SKM-1 (cell line): Measurements from ENCODE around the gene RIMBP2.

Experiments used
- DNase-seq: peaks from one replicate; lab custom pipeline; 2025; ENCODE audit not compliant: unreplicated experiment; lab: John Stamatoyannopoulos, UW

Gene RIMBP2

GRCh38 chr12:130552483-130552996 is 163.6 kb downstream of the RIMBP2 start:
- no peak for DNase-seq

GRCh38 chr12:130549361-130549760 is 166.7 kb downstream of the RIMBP2 start:
- no peak for DNase-seq

- no peak for DNase-seq
These were observed 168.5 kb downstream of the RIMBP2 start for GRCh38 chr12:130547480-130548155.

- no peak for DNase-seq
These were observed 169.6 kb downstream of the RIMBP2 start for GRCh38 chr12:130546494-130546893.

GRCh38 chr12:130545475-130545874 is 170.6 kb downstream of the RIMBP2 start:
- DNase-seq = no peak

- DNase-seq = no peak
These were observed 175.7 kb downstream of the RIMBP2 start for GRCh38 chr12:130540376-130540775.

- DNase-seq = no peak
These were observed 177.6 kb downstream of the RIMBP2 start for GRCh38 chr12:130538343-130539095.

- DNase-seq = no peak
These were observed 178.4 kb downstream of the RIMBP2 start for GRCh38 chr12:130537655-130538054.

GRCh38 chr12:130537051-130537450 is 179.0 kb downstream of the RIMBP2 start:
- DNase-seq = no peak

GRCh38 chr12:130530429-130530828 is 185.7 kb downstream of the RIMBP2 start:
- DNase-seq = no peak

GRCh38 chr12:130529781-130530180 is 186.3 kb downstream of the RIMBP2 start:
- DNase-seq = no peak

GRCh38 chr12:130527239-130527638 is 188.9 kb downstream of the RIMBP2 start:
- no peak for DNase-seq

GRCh38 chr12:130526813-130527212 is 189.3 kb downstream of the RIMBP2 start:
- no peak for DNase-seq

GRCh38 chr12:130525384-130526172 is 190.5 kb downstream of the RIMBP2 start:
- no peak for DNase-seq

GRCh38 chr12:130524759-130525158 is 191.3 kb downstream of the RIMBP2 start:
- no peak for DNase-seq

- DNase-seq = no peak
These were observed 192.1 kb downstream of the RIMBP2 start for GRCh38 chr12:130523863-130524614.

GRCh38 chr12:130523208-130523607 is 192.9 kb downstream of the RIMBP2 start:
- DNase-seq = no peak

GRCh38 chr12:130522244-130522834 is 193.8 kb downstream of the RIMBP2 start:
- no peak for DNase-seq

- DNase-seq = no peak
These were observed 194.5 kb downstream of the RIMBP2 start for GRCh38 chr12:130521375-130522124.

- DNase-seq = no peak
These were observed 195.3 kb downstream of the RIMBP2 start for GRCh38 chr12:130520784-130521183.
